Measurements from ENCODE around the gene RBM10.
A peak's percentile ranks its signal among the peaks of the same experiment; 100 is the strongest.

RBM10 gene

DNA sequence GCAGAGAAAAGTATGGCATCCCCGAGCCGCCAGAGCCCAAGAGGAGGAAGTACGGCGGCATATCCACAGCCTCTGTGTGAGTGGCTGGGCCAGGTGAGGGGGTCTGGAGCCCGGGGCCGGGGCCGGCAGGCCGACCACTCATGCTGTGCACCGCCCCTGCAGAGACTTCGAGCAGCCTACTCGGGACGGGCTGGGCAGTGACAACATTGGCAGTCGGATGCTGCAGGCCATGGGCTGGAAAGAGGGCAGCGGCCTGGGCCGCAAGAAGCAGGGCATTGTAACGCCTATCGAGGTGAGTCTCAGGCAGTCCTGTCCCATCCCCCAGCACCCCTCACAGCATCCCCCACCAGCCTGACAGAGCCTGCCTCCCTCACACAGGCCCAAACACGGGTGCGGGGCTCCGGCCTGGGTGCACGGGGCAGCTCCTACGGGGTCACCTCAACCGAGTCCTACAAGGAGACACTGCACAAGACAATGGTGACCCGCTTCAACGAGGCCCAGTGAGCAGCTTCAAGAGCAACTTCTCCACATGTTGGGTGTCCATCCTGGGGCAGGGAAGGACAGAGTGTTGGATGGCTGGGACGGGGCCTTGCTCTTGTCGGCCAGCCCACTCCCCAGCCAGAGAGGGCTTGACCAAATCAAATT is 41.2 kb downstream of the RBM10 start:
- Histone ChIP-seq H3K4me1 (ENCODE audit: control insufficient read depth, low read length) (peaks cover 10% of the 10 kb centered on the region), H3K9me2 (replicated peaks; ENCODE audit: control insufficient read depth, low read length) (no peaks in the 10 kb centered on the region), H3K27ac (ENCODE audit: low read depth, low read length) (no peak overlapping the region), H3K4me2 (ENCODE audit: low read length) (no peak overlapping the region), H3K36me3 (ENCODE audit: control insufficient read depth, low read length) (peaks cover 36% of the 10 kb centered on the region), H3K4me3 (ENCODE audit: low read length) (no peak overlapping the region), H4K20me1 (ENCODE audit: control insufficient read depth, insufficient read depth, low read depth, low read length) (no peaks in the 10 kb centered on the region), H3K27me3 (ENCODE audit: control insufficient read depth, low read length) (no peaks in the 10 kb centered on the region), H3F3A (ENCODE audit: control insufficient read depth, insufficient read depth) (peaks cover 9% of the 10 kb centered on the region), H3K79me2 (ENCODE audit: control insufficient read depth, low read length) (peaks cover 5% of the 10 kb centered on the region), H3K9me3 (ENCODE audit: control insufficient read depth, insufficient read depth, low read length) (no peaks in the 10 kb centered on the region)
- TF ChIP-seq EZH2phosphoT487 (IDR thresholded peaks at IDR 0.05; ENCODE audit: borderline replicate concordance, low read length) = no peak
- TF ChIP-seq, protein P1, sequence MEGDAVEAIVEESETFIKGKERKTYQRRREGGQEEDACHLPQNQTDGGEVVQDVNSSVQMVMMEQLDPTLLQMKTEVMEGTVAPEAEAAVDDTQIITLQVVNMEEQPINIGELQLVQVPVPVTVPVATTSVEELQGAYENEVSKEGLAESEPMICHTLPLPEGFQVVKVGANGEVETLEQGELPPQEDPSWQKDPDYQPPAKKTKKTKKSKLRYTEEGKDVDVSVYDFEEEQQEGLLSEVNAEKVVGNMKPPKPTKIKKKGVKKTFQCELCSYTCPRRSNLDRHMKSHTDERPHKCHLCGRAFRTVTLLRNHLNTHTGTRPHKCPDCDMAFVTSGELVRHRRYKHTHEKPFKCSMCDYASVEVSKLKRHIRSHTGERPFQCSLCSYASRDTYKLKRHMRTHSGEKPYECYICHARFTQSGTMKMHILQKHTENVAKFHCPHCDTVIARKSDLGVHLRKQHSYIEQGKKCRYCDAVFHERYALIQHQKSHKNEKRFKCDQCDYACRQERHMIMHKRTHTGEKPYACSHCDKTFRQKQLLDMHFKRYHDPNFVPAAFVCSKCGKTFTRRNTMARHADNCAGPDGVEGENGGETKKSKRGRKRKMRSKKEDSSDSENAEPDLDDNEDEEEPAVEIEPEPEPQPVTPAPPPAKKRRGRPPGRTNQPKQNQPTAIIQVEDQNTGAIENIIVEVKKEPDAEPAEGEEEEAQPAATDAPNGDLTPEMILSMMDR (IDR thresholded peaks at IDR 0.05; ENCODE audit: low read depth, low read length, poor library complexity, severe bottlenecking) = no peak

DNA sequence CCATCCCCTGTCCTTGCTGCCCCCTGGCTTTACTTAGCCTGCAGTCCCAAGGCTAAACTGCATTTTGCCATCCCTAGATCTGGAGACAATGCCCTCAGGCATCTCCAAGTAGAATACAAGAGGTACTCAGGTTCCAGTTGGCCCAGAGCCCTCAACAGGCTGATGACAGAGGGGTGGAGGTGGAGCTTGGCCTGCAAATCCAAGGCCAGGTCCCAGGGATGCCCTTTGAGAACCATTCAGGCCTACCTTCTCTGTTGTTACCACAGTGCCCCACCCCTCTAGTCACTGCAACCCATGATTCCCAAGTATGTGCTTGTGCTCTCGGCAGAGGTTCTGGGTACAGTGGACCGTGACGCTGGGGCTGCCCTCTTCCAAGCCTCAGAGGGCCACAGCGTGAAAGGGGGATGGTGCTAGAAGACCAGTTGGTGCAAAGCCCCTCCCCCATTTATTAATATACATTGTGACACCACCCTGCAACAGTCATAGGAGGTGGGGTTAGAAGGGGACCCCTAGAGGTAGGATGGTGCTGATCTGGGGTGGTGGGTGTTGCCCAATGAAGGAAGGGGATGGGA is 42.2 kb downstream of the RBM10 start:
- H3K27ac ChIP-seq (ENCODE audit: low read depth, low read length) = no peak overlapping the region
- H4K20me1 ChIP-seq (ENCODE audit: control insufficient read depth, insufficient read depth, low read depth, low read length) = no peaks in the 10 kb centered on the region
- H3K27me3 ChIP-seq (ENCODE audit: control insufficient read depth, low read length) = no peaks in the 10 kb centered on the region
- no peak overlapping the region for H3K4me3 ChIP-seq (ENCODE audit: low read length)
- H3K36me3 ChIP-seq (ENCODE audit: control insufficient read depth, low read length) = peaks cover 30% of the 10 kb centered on the region
- peaks cover 10% of the 10 kb centered on the region for H3K4me1 ChIP-seq (ENCODE audit: control insufficient read depth, low read length)
- no peaks in the 10 kb centered on the region for H3K9me3 ChIP-seq (ENCODE audit: control insufficient read depth, insufficient read depth, low read length)
- H3K9me2 ChIP-seq (replicated peaks; ENCODE audit: control insufficient read depth, low read length) = no peaks in the 10 kb centered on the region
- peaks cover 12% of the 10 kb centered on the region for H3K79me2 ChIP-seq (ENCODE audit: control insufficient read depth, low read length)
- TF ChIP-seq, protein P1 (IDR thresholded peaks at IDR 0.05; ENCODE audit: low read depth, low read length, poor library complexity, severe bottlenecking) = no peak
- TF ChIP-seq EZH2phosphoT487 (IDR thresholded peaks at IDR 0.05; ENCODE audit: borderline replicate concordance, low read length) = no peak
- no peak overlapping the region for H3K4me2 ChIP-seq (ENCODE audit: low read length)
- peaks cover 13% of the 10 kb centered on the region for H3F3A ChIP-seq (ENCODE audit: control insufficient read depth, insufficient read depth)

DNA sequence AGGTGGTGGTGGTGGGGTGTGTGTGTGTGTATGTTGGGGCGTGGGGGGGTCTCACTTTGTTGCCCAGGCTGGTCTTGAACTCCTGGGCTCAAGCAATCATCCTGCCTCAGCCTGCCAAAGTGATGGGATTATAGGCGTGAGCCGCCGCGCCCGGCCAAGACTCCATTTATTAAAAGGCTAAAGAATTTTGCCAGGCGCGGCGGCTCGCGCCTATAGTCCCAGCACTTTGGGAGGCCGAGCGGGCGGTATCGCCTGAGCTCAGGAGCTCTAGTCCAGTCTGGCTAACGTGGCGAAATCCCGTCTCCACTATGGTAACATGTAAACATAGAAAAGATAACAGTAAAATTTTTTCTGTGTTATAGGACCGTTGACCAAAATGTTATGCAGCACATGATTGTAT is 44.9 kb downstream of the RBM10 start:
- Histone ChIP-seq H4K20me1 (ENCODE audit: control insufficient read depth, insufficient read depth, low read depth, low read length) (no peaks in the 10 kb centered on the region), H3K27me3 (ENCODE audit: control insufficient read depth, low read length) (no peaks in the 10 kb centered on the region), H3K36me3 (ENCODE audit: control insufficient read depth, low read length) (peaks cover 37% of the 10 kb centered on the region), H3K9me3 (ENCODE audit: control insufficient read depth, insufficient read depth, low read length) (no peaks in the 10 kb centered on the region), H3F3A (ENCODE audit: control insufficient read depth, insufficient read depth) (peaks cover 20% of the 10 kb centered on the region), H3K79me2 (ENCODE audit: control insufficient read depth, low read length) (peaks cover 26% of the 10 kb centered on the region), H3K9me2 (replicated peaks; ENCODE audit: control insufficient read depth, low read length) (no peaks in the 10 kb centered on the region), H3K27ac (ENCODE audit: low read depth, low read length) (no peak overlapping the region), H3K4me1 (ENCODE audit: control insufficient read depth, low read length) (peaks cover 25% of the 10 kb centered on the region), H3K4me2 (ENCODE audit: low read length) (peak overlapping the region; percentile 92), H3K4me3 (ENCODE audit: low read length) (no peak overlapping the region)
- TF ChIP-seq, protein P1 (IDR thresholded peaks at IDR 0.05; ENCODE audit: low read depth, low read length, poor library complexity, severe bottlenecking) = no peak
- TF ChIP-seq EZH2phosphoT487 (IDR thresholded peaks at IDR 0.05; ENCODE audit: borderline replicate concordance, low read length) = no peak
